ENCODE results near the gene DPH2.

DNA sequence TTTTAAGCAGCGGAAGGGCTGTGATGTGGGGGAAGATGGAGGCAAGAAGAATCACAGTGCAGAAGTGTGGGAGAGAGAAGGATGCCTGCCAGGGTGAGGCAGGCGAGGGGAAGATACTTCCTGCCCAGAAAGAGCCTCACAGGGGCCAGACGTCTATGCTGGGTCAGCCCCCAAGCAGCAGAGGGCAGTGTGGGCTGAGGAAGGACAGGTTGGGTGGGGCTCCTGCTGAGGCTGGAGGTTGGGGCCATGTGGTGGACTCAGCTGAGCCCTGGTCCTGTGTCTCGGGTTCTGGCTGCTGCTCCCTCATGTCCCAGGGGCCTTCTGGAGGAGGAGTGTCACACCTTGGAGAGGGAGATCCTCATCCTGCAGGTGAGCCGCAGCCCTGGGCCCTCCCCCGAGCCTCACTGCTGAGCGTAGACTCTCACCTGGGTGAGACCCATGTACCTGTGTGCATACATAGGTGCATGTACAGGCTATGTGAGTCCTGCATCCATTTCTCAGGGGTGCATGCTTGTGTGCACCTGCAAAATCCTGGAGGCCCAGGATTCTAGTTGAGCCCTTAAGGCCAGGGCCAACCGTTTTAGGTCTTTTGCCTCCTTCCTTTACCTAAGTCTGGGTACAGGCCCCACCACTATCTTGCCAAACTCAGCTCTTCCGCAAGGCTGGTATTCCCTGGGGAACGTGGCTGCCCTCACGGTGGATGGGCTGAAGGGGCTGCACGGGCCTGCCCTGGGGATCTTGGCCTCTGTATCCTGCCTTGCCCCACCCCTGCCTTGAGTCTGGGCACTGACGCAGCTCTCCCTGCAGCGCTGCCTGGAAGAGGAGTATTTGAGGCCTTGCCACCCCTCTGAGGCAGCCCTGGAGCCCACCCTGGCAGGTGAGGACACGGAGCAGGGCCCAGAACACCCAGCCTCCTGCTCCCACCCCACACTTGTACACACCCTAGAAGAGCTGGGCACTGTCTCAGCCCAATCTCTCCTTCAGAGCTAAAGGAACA is 25.3 kb downstream of the DPH2 start:
- TF ChIP-seq, protein P1, sequence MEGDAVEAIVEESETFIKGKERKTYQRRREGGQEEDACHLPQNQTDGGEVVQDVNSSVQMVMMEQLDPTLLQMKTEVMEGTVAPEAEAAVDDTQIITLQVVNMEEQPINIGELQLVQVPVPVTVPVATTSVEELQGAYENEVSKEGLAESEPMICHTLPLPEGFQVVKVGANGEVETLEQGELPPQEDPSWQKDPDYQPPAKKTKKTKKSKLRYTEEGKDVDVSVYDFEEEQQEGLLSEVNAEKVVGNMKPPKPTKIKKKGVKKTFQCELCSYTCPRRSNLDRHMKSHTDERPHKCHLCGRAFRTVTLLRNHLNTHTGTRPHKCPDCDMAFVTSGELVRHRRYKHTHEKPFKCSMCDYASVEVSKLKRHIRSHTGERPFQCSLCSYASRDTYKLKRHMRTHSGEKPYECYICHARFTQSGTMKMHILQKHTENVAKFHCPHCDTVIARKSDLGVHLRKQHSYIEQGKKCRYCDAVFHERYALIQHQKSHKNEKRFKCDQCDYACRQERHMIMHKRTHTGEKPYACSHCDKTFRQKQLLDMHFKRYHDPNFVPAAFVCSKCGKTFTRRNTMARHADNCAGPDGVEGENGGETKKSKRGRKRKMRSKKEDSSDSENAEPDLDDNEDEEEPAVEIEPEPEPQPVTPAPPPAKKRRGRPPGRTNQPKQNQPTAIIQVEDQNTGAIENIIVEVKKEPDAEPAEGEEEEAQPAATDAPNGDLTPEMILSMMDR (IDR thresholded peaks at IDR 0.05): no peak
- TF ChIP-seq POLR2A (IDR thresholded peaks at IDR 0.05) (no peak), POLR2AphosphoS5 (IDR thresholded peaks at IDR 0.05; ENCODE audit: insufficient read depth in 1 of 2, low read depth in 1 of 2) (no peak)
